ENCODE results near the gene TRAF3. TPM values are rescaled to one million over a fixed set of nuclear protein-coding genes. Genes with fewer than 3 reads are reported as not detected.

Gene TRAF3
- total RNA-seq, 1 donor: 19.5 TPM

- Histone ChIP-seq H3K27ac (ENCODE audit: low read depth, low read length) (no peak overlapping the region), H4K20me1 (ENCODE audit: insufficient read depth, low read length) (peaks cover 51% of the 10 kb centered on the region), H3K4me2 (ENCODE audit: insufficient read depth, low read length) (peak overlapping the region; percentile 46), H3K27me3 (ENCODE audit: insufficient read depth, low read length) (no peaks in the 10 kb centered on the region), H2AFZ (ENCODE audit: low read length) (no peak overlapping the region), H3K36me3 (ENCODE audit: insufficient read depth, low read length) (no peaks in the 10 kb centered on the region), H3K79me2 (ENCODE audit: insufficient read depth, low read length) (peaks cover 70% of the 10 kb centered on the region), H3K9me3 (ENCODE audit: low read depth, low read length) (no peaks in the 10 kb centered on the region), H3K4me3 (ENCODE audit: insufficient read depth, low read length) (no peak overlapping the region), H3K4me1 (ENCODE audit: insufficient read depth, low read length) (peaks cover 18% of the 10 kb centered on the region)
- no peak for TF ChIP-seq CTCF (IDR thresholded peaks at IDR 0.05; ENCODE audit: extremely low read depth, low read depth, low read length)
- no peak for DNase-seq (ENCODE audit: insufficient read length, low spot score, missing footprints)
These were observed 27.6 kb downstream of the TRAF3 start for GRCh38 chr14:102804858-102805257.

GRCh38 chr14:102805371-102805891 is 28.2 kb downstream of the TRAF3 start:
- Histone ChIP-seq H3K36me3 (ENCODE audit: insufficient read depth, low read length) (no peaks in the 10 kb centered on the region), H3K4me2 (ENCODE audit: insufficient read depth, low read length) (peak overlapping the region; percentile 46), H3K4me3 (ENCODE audit: insufficient read depth, low read length) (no peak overlapping the region), H3K27me3 (ENCODE audit: insufficient read depth, low read length) (no peaks in the 10 kb centered on the region), H2AFZ (ENCODE audit: low read length) (no peak overlapping the region), H3K4me1 (ENCODE audit: insufficient read depth, low read length) (peaks cover 12% of the 10 kb centered on the region), H3K9me3 (ENCODE audit: low read depth, low read length) (no peaks in the 10 kb centered on the region), H3K27ac (ENCODE audit: low read depth, low read length) (no peak overlapping the region), H4K20me1 (ENCODE audit: insufficient read depth, low read length) (peaks cover 46% of the 10 kb centered on the region), H3K79me2 (ENCODE audit: insufficient read depth, low read length) (peaks cover 70% of the 10 kb centered on the region)
- DNase-seq (ENCODE audit: insufficient read length, low spot score, missing footprints): peak; percentile 87
- peak; percentile 13 for TF ChIP-seq CTCF (IDR thresholded peaks at IDR 0.05; ENCODE audit: extremely low read depth, low read depth, low read length)

- Histone ChIP-seq H3K36me3 (ENCODE audit: insufficient read depth, low read length) (peaks cover 1% of the 10 kb centered on the region), H3K4me2 (ENCODE audit: insufficient read depth, low read length) (no peak overlapping the region), H4K20me1 (ENCODE audit: insufficient read depth, low read length) (peaks cover 45% of the 10 kb centered on the region), H3K27me3 (ENCODE audit: insufficient read depth, low read length) (no peaks in the 10 kb centered on the region), H3K4me3 (ENCODE audit: insufficient read depth, low read length) (no peak overlapping the region), H3K9me3 (ENCODE audit: low read depth, low read length) (no peaks in the 10 kb centered on the region), H3K79me2 (ENCODE audit: insufficient read depth, low read length) (peaks cover 75% of the 10 kb centered on the region), H2AFZ (ENCODE audit: low read length) (no peak overlapping the region), H3K4me1 (ENCODE audit: insufficient read depth, low read length) (peaks cover 12% of the 10 kb centered on the region), H3K27ac (ENCODE audit: low read depth, low read length) (no peak overlapping the region)
- no peak for TF ChIP-seq CTCF (IDR thresholded peaks at IDR 0.05; ENCODE audit: extremely low read depth, low read depth, low read length)
- no peak for DNase-seq (ENCODE audit: insufficient read length, low spot score, missing footprints)
These were observed 28.7 kb downstream of the TRAF3 start for GRCh38 chr14:102805941-102806340.

GRCh38 chr14:102806447-102806846 is 29.2 kb downstream of the TRAF3 start:
- no peaks in the 10 kb centered on the region for H3K9me3 ChIP-seq (ENCODE audit: low read depth, low read length)
- DNase-seq (ENCODE audit: insufficient read length, low spot score, missing footprints): no peak
- H3K27me3 ChIP-seq (ENCODE audit: insufficient read depth, low read length): no peaks in the 10 kb centered on the region
- peaks cover 75% of the 10 kb centered on the region for H3K79me2 ChIP-seq (ENCODE audit: insufficient read depth, low read length)
- H2AFZ ChIP-seq (ENCODE audit: low read length): no peak overlapping the region
- no peak overlapping the region for H3K4me2 ChIP-seq (ENCODE audit: insufficient read depth, low read length)
- H4K20me1 ChIP-seq (ENCODE audit: insufficient read depth, low read length): peaks cover 48% of the 10 kb centered on the region
- TF ChIP-seq CTCF (IDR thresholded peaks at IDR 0.05; ENCODE audit: extremely low read depth, low read depth, low read length): no peak
- no peak overlapping the region for H3K27ac ChIP-seq (ENCODE audit: low read depth, low read length)
- H3K4me3 ChIP-seq (ENCODE audit: insufficient read depth, low read length): no peak overlapping the region
- peaks cover 2% of the 10 kb centered on the region for H3K36me3 ChIP-seq (ENCODE audit: insufficient read depth, low read length)
- peaks cover 12% of the 10 kb centered on the region for H3K4me1 ChIP-seq (ENCODE audit: insufficient read depth, low read length)
